Testis (tissue), 2 donors: ENCODE data around the gene TUFT1.

Experiments
- POLR2A ChIP-seq: fragments of 450-650 bp; IDR thresholded peaks from one replicate; pipeline ENCODE4 v1.6.1; 2017; ENCODE audit warnings: antibody characterized with exemption, mild to moderate bottlenecking, moderate library complexity
- TF ChIP-seq, protein P1 (sequence below), 3 experiments: fragments of 450-650 bp in 2 of 3; fragments of 200-600 bp in 1 of 3; sonication (generic) in 1 of 3; IDR thresholded peaks; one replicate each; pipeline ENCODE4 v1.5.1; 2016 to 2019; ENCODE audit warnings: antibody characterized with exemption in 3 of 3, mild to moderate bottlenecking in 2 of 3, moderate library complexity in 1 of 3

DNA sequence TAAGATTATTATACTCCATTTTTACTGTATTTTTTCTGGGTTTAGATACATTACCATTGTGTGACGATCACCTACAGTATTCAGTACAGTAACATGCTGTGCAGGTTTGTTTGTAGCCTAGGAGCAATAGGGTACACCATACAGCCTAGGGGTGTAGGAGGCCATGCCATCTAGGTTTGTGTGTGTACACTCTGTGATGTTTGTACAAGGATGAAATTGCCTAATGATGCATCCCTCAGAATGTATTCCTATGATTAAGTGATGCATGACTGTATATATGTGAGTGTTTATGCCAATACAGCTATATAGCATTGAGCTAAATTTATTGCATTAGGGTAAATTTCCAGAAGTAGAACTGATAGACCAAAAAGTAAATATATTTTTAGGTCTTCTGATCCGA is 23.3 kb downstream of the TUFT1 start:
- TF ChIP-seq, protein P1, sequence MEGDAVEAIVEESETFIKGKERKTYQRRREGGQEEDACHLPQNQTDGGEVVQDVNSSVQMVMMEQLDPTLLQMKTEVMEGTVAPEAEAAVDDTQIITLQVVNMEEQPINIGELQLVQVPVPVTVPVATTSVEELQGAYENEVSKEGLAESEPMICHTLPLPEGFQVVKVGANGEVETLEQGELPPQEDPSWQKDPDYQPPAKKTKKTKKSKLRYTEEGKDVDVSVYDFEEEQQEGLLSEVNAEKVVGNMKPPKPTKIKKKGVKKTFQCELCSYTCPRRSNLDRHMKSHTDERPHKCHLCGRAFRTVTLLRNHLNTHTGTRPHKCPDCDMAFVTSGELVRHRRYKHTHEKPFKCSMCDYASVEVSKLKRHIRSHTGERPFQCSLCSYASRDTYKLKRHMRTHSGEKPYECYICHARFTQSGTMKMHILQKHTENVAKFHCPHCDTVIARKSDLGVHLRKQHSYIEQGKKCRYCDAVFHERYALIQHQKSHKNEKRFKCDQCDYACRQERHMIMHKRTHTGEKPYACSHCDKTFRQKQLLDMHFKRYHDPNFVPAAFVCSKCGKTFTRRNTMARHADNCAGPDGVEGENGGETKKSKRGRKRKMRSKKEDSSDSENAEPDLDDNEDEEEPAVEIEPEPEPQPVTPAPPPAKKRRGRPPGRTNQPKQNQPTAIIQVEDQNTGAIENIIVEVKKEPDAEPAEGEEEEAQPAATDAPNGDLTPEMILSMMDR (IDR thresholded peaks at IDR 0.05): no peak
- no peak for TF ChIP-seq POLR2A
